ENCODE results near the gene URAD. TPM values are rescaled to one million over a fixed set of nuclear protein-coding genes. Genes with fewer than 3 reads are reported as not detected.

Gene URAD
- total RNA-seq, 4 donors from 2014 or later = not detected

DNA sequence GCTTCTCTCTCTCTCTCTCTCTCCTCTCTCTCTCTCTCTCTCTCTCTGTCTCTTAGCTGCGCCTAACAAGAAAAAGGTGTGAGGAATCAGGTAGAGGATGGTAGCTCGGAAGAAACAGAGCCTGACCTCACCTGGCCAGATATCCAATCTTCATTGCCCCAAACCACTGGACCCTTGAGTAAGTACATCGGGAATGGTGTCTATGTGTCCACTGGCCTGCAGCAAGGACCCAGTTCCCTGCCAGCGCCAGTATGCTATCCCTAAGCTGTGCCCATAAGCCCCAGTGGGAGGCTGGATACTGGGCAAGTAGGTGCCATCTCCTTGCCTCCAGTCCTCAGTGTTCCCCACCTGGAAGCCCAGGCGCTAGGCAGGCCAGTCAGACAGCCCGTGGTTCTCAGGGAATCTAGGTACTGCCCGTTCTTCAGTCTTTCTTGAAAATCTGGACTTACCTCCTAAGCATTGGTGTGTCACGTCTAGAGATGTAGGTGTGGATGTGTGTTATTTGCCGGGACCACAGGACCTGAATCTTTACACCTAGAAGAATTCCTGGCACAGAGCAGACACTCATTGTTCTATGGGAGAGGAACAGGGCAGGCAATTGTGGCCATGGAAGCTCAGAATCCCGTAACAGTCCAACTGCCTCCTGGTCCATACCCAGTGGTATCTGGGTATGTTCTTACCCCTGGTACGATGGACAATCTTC, 7.3 kb downstream of the URAD start:
- Histone ChIP-seq H3K27me3 (peaks cover 0 to 34% of the 10 kb centered on the region in 2 donors), H3K27ac (no peak overlapping the region), H3K4me3 (no peak overlapping the region), H3K4me1 (peaks cover 0 to 16% of the 10 kb centered on the region in 2 donors), H3K36me3 (no peaks in the 10 kb centered on the region), H3K9me3 (no peaks in the 10 kb centered on the region)
- TF ChIP-seq POLR2A (IDR thresholded peaks at IDR 0.05) = no peak
- TF ChIP-seq, protein P1, sequence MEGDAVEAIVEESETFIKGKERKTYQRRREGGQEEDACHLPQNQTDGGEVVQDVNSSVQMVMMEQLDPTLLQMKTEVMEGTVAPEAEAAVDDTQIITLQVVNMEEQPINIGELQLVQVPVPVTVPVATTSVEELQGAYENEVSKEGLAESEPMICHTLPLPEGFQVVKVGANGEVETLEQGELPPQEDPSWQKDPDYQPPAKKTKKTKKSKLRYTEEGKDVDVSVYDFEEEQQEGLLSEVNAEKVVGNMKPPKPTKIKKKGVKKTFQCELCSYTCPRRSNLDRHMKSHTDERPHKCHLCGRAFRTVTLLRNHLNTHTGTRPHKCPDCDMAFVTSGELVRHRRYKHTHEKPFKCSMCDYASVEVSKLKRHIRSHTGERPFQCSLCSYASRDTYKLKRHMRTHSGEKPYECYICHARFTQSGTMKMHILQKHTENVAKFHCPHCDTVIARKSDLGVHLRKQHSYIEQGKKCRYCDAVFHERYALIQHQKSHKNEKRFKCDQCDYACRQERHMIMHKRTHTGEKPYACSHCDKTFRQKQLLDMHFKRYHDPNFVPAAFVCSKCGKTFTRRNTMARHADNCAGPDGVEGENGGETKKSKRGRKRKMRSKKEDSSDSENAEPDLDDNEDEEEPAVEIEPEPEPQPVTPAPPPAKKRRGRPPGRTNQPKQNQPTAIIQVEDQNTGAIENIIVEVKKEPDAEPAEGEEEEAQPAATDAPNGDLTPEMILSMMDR (IDR thresholded peaks at IDR 0.05) = no peak
- no peak for DNase-seq
- intact Hi-C loops (cut with DNase I; ENCODE audit: low total_unique reads) = loop anchor here (10.0 kb wide), 1 partner anchor 616 kb away; no protein-coding TSS in a partner anchor

- Histone ChIP-seq H3K27ac (no peak overlapping the region), H3K9me3 (no peaks in the 10 kb centered on the region), H3K4me1 (peaks cover 0 to 16% of the 10 kb centered on the region in 2 donors), H3K4me3 (no peak overlapping the region), H3K27me3 (peaks cover 0 to 40% of the 10 kb centered on the region in 2 donors), H3K36me3 (no peaks in the 10 kb centered on the region)
- TF ChIP-seq, protein P1 (IDR thresholded peaks at IDR 0.05) = no peak
- no peak for TF ChIP-seq POLR2A (IDR thresholded peaks at IDR 0.05)
- intact Hi-C loops (cut with DNase I; ENCODE audit: low total_unique reads) = loop anchor here (10.0 kb wide), 1 partner anchor 616 kb away; no protein-coding TSS in a partner anchor
- DNase-seq = no peak
These were observed 8.1 kb downstream of the URAD start for GRCh38 chr13:27980280-27980998.

DNA sequence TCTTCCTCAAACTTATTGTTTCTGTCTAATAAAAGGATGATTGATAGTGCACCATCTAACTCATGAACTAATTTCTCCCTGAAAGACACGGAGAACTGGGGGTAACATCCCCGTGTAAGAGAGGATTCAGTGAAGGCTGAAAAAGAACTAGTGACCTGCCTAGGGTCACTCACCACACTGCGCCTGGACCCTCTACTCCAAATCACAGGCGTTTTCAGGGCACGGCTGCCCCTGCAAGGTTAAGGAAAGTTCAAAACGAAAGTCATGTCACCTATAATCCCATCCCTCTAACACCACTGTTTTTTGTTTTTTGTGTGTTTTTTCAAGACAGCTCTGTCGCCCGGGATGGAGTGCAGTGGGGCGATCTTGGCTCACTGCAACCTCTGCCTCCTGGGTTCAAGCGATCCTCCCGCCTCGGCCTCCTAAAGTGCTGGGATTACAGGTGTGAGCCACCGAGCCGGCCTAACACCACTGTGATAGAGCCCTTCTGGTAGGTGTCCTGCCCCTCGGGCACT, 8.7 kb downstream of the URAD start:
- H3K4me1 ChIP-seq = peaks cover 0 to 16% of the 10 kb centered on the region in 2 donors
- intact Hi-C loops (cut with DNase I; ENCODE audit: low total_unique reads) = loop anchor here (10.0 kb wide), 1 partner anchor 615 kb away; no protein-coding TSS in a partner anchor
- H3K4me3 ChIP-seq = no peak overlapping the region
- no peak for DNase-seq
- H3K27ac ChIP-seq = no peak overlapping the region
- peaks cover 0 to 46% of the 10 kb centered on the region in 2 donors for H3K27me3 ChIP-seq
- TF ChIP-seq, protein P1 (IDR thresholded peaks at IDR 0.05) = no peak
- TF ChIP-seq POLR2A (IDR thresholded peaks at IDR 0.05) = no peak
- no peaks in the 10 kb centered on the region for H3K9me3 ChIP-seq
- no peaks in the 10 kb centered on the region for H3K36me3 ChIP-seq

GRCh38 chr13:27979001-27979643, 9.4 kb downstream of the URAD start:
- intact Hi-C loops (cut with DNase I; ENCODE audit: low total_unique reads) = no loop called here

More at GRCh38 chr13:27979001-27979643, 9.4 kb downstream of the URAD start:
- Histone ChIP-seq H3K4me1 (peaks cover 0 to 16% of the 10 kb centered on the region in 2 donors), H3K9me3 (no peaks in the 10 kb centered on the region), H3K4me3 (no peak overlapping the region), H3K36me3 (no peaks in the 10 kb centered on the region), H3K27ac (no peak overlapping the region), H3K27me3 (peaks cover 0 to 49% of the 10 kb centered on the region in 2 donors)
- no peak for TF ChIP-seq POLR2A (IDR thresholded peaks at IDR 0.05)
- TF ChIP-seq, protein P1 (IDR thresholded peaks at IDR 0.05) = no peak
- no peak for DNase-seq
